22Rv1 (cell line): ENCODE results near the gene HOXA10.

Experiments
- H3K27ac ChIP-seq: fragments of 450-650 bp; 2 replicates; pipeline ENCODE4 v1.5.1; 2017
- ZFX ChIP-seq: fragments of 450-650 bp; IDR thresholded peaks from 2 replicates; pipeline ENCODE4 v1.6.1; 2017; ENCODE audit warnings: antibody characterized with exemption, borderline replicate concordance
- TF ChIP-seq, protein P1 (sequence below): fragments of 450-650 bp; IDR thresholded peaks from 2 replicates; pipeline ENCODE4 v1.5.1; 2017; ENCODE audit warnings: mild to moderate bottlenecking

The HOXA10 gene

DNA sequence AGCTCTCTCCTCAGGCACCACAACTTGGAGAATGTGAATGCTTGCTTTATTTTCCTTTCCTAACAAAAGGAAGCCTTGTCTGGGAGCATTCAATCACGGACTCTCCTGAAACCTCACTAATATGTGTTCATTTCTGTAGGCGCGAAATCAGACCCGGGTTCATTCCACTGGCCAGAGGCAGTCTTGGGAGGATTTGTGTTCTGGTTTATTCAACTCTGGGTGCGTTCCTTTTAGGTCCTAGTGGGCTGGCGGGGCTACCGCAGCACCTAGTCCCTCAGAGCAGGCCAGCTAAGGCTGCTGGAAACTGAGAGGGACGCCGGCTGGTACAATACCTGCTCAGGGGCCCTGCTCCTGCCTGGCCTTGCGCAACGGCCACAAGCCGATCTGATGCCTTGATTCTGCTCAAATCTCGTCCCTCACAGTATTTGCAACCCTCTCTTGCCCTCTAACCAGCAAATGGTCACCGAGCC, 51.1 kb downstream of the HOXA10 start:
- TF ChIP-seq, protein P1, sequence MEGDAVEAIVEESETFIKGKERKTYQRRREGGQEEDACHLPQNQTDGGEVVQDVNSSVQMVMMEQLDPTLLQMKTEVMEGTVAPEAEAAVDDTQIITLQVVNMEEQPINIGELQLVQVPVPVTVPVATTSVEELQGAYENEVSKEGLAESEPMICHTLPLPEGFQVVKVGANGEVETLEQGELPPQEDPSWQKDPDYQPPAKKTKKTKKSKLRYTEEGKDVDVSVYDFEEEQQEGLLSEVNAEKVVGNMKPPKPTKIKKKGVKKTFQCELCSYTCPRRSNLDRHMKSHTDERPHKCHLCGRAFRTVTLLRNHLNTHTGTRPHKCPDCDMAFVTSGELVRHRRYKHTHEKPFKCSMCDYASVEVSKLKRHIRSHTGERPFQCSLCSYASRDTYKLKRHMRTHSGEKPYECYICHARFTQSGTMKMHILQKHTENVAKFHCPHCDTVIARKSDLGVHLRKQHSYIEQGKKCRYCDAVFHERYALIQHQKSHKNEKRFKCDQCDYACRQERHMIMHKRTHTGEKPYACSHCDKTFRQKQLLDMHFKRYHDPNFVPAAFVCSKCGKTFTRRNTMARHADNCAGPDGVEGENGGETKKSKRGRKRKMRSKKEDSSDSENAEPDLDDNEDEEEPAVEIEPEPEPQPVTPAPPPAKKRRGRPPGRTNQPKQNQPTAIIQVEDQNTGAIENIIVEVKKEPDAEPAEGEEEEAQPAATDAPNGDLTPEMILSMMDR: no peak
- TF ChIP-seq ZFX: no peak
- H3K27ac ChIP-seq: peak overlapping the region; percentile 71

DNA sequence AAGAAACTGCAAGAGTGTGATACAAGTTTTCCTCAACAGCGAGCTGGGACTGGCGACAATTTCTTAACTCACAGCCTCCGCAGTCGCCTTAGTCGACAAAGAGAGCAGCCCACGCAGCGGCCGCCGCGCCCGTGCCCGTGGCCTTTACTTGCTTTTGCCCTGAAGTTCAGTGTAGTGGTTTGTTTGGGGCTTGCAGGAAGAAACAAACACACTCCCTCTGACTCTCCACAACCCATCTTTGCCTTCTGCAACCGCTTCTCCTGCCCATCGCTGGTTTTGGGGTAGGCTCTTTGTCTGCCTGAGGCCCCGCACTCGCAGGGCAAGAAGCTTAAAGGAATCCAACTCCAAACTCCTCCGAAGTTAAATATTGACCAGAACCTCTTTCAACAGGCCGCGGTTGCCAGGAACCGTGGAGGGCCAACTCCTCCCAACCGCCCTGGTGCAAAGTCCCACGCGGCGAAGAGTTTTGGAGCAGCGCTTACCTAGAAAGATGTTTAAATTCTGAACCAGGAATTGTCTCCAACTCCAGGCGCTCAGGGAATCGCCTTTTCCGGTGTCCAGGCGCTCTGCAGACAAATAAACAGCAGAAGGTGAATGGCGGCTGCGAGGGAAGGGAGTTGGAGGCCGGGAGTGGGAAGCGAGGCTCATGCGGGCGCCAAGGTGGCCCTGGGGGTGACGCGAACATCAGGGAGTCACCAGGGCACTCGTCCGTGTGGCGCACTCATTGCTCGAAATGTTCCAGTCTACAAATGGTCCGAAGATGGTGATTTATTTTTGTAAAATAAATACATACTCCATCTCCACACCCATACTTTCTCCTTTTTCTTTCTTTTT, 51.8 kb downstream of the HOXA10 start:
- H3K27ac ChIP-seq: peak overlapping the region; percentile 71
- TF ChIP-seq, protein P1: no peak
- TF ChIP-seq ZFX: no peak

DNA sequence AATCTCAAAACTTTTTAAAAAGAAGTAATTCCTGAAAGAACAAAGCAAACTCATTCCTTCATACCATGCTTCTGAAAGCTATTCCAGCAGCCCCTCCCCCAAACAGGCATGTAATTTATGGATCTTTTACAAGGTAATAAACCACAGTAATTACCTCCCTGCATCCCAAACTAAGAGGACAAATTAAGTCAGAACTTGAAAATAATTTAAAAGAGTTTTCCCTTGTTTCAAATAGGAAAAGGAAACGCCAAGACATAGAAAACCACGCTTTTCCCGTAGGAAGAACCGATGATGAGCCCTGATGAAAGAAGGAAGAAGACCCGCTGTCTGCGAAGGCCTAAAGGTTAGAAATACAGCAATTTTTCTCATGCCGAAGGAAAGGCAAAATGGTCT, 52.4 kb downstream of the HOXA10 start:
- no peak for TF ChIP-seq ZFX
- TF ChIP-seq, protein P1: no peak
- peak overlapping the region; percentile 71 for H3K27ac ChIP-seq
